ENCODE measurements around the gene YKT6. TPM values are rescaled to one million over a fixed set of nuclear protein-coding genes. Genes with fewer than 3 reads are reported as not detected.

YKT6 gene
- total and polyA plus RNA-seq, 2 donors (not counting 3 experiments of a cell fraction or from before 2014, with no cell fraction given) = 117 to 120 TPM

GRCh38 chr7:44213877-44214388 lies 13.2 kb downstream of the YKT6 start:
- Histone ChIP-seq H2AFZ (ENCODE audit: low read depth, low read length) (no peak overlapping the region), H3K4me1 (ENCODE audit: control insufficient read depth, extremely low read depth, insufficient read depth, low read length) (no peaks in the 10 kb centered on the region), H3K4me3 (replicated peaks in 1 of 3; ENCODE audit: insufficient read depth in 1 of 3, low read depth in 1 of 3, low read length in 3 of 3) (no peak overlapping the region), H4K20me1 (replicated peaks; ENCODE audit: control insufficient read depth, extremely low read depth, insufficient read depth, low read length) (no peaks in the 10 kb centered on the region), H3K9ac (replicated peaks; ENCODE audit: extremely low read depth, insufficient read depth, low read length) (no peak overlapping the region), H3K27me3 (ENCODE audit: control insufficient read depth in 2 of 2, insufficient read depth in 2 of 2, low read length in 2 of 2) (no peaks in the 10 kb centered on the region), H3K36me3 (ENCODE audit: control insufficient read depth in 2 of 2, extremely low read depth in 1 of 2, insufficient read depth in 2 of 2, low read length in 2 of 2) (peaks cover 6 to 33% of the 10 kb centered on the region in 2 experiments), H3K9me1 (replicated peaks; ENCODE audit: control insufficient read depth, extremely low read depth, insufficient read depth, low read length) (no peaks in the 10 kb centered on the region), H3K4me2 (ENCODE audit: insufficient read depth, low read length) (no peak overlapping the region), H3K79me2 (ENCODE audit: control insufficient read depth, insufficient read depth, low read length) (no peaks in the 10 kb centered on the region), H3K9me3 (replicated peaks; ENCODE audit: control insufficient read depth, insufficient read depth, low read length) (no peaks in the 10 kb centered on the region), H3K27ac (ENCODE audit: insufficient read depth, low read depth, low read length) (no peak overlapping the region)
- FAIRE-seq = no peak
- TF ChIP-seq FOS (IDR thresholded peaks at IDR 0.05; ENCODE audit: borderline replicate concordance, insufficient read depth, low read length) (no peak), JUN (IDR thresholded peaks at IDR 0.05; ENCODE audit: borderline replicate concordance, insufficient read depth, insufficient read length, low read depth) (no peak), POLR2A (IDR thresholded peaks at IDR 0.05; ENCODE audit: low read depth, low read length) (no peak), GATA2 (IDR thresholded peaks at IDR 0.05; ENCODE audit: insufficient read depth, insufficient read length, low read depth, low read length) (no peak), MAX (IDR thresholded peaks at IDR 0.05; ENCODE audit: insufficient read depth, insufficient read length) (no peak), EZH2 (IDR thresholded peaks at IDR 0.05; ENCODE audit: borderline replicate concordance, low read depth, low read length, severe bottlenecking) (no peak), MYC (IDR thresholded peaks at IDR 0.05; ENCODE audit: low read depth, low read length) (no peak), POLR2AphosphoS5 (IDR thresholded peaks at IDR 0.05; ENCODE audit: insufficient read depth, low read depth, low read length) (no peak)
- TF ChIP-seq, protein P1, sequence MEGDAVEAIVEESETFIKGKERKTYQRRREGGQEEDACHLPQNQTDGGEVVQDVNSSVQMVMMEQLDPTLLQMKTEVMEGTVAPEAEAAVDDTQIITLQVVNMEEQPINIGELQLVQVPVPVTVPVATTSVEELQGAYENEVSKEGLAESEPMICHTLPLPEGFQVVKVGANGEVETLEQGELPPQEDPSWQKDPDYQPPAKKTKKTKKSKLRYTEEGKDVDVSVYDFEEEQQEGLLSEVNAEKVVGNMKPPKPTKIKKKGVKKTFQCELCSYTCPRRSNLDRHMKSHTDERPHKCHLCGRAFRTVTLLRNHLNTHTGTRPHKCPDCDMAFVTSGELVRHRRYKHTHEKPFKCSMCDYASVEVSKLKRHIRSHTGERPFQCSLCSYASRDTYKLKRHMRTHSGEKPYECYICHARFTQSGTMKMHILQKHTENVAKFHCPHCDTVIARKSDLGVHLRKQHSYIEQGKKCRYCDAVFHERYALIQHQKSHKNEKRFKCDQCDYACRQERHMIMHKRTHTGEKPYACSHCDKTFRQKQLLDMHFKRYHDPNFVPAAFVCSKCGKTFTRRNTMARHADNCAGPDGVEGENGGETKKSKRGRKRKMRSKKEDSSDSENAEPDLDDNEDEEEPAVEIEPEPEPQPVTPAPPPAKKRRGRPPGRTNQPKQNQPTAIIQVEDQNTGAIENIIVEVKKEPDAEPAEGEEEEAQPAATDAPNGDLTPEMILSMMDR (IDR thresholded peaks at IDR 0.05; ENCODE audit: extremely low read depth in 1 of 2, insufficient read depth in 1 of 2, low read depth in 1 of 2, low read length in 2 of 2) = no peak
- no peak for DNase-seq (ENCODE audit: low read depth, low spot score)
- BruUV-seq (replicated peaks) = TSS peak; percentile 21
- dilution Hi-C loops (cut with MboI; ENCODE audit: extremely low pct_ligation_motif_present, low sequenced_read_pairs) (no loop called here), intact Hi-C loops (cut with micrococcal nuclease) (loop anchor here (1.0 kb wide), 2 partner anchors 263 to 351 kb away; no protein-coding TSS in a partner anchor)
- POLR2A ChIA-PET = no interaction called here
- CTCF ChIA-PET = interaction anchor here (1.0 to 2.5 kb wide), 5 partner anchors 13 to 351 kb away, joined by 3 to 18 read pairs (median 4); partner anchors contain the start of genes POLD2 and YKT6

All from endothelial cell of umbilical vein (primary cell).